ENCODE results near the gene TNFSF8. TPM values are rescaled to one million over a fixed set of nuclear protein-coding genes. Genes with fewer than 3 reads are reported as not detected.

The TNFSF8 gene, protein sequence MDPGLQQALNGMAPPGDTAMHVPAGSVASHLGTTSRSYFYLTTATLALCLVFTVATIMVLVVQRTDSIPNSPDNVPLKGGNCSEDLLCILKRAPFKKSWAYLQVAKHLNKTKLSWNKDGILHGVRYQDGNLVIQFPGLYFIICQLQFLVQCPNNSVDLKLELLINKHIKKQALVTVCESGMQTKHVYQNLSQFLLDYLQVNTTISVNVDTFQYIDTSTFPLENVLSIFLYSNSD
- total RNA-seq, result not detected in 2 replicates

DNA sequence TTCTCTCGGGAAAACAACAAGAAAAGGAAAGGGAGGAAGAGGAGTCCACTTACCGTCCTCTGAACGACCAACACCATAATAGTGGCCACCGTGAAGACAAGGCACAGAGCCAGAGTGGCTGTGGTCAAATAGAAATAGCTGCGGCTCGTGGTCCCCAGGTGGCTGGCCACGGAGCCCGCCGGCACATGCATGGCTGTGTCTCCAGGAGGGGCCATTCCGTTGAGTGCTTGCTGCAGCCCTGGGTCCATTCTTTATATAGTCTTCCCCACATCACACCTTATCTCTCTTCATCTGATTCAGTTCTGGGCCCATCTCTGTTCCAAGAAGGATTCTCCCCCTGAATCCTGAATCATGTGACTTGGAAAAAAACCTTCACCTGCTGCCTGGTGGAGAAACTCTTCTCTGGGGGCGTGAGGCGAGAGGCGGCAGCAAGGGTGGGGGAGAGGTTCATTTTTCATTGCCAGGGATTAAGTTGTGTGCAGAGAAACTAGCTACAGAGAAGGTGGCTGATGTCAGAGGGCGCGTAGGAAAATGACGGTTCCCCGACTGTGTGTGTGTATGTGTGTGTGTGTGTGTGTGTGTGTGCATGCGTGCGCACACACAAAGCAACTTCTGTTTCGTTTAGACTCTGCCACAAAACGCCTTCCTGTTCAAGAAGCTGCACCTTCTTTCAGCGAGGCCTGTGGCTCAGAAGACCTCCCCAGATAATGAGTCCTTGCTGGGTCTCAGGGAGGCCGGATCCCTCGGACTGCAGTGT is at the start of gene TNFSF8:
TNFSF8 (minus strand) TSS at position 536 of the 757 bp plus-strand sequence; CDS start at position 248, 288 bp downstream.

Other genes starting within 250 kb of the TNFSF8 start
- not detected in 2 replicates for gene TEX48, start 248.4 kb downstream of the TNFSF8 start, total RNA-seq
- gene TNFSF15, start 124.6 kb downstream of the TNFSF8 start, total RNA-seq, result 7.3 and 11.7 TPM in 2 replicates
- gene TNC, start 187.6 kb upstream of the TNFSF8 start, total RNA-seq, result 2.3 and 4.6 TPM in 2 replicates